Hepatocyte (in vitro differentiated cells): ENCODE data around the gene SLC20A1.

Source experiments
- EZH2 ChIP-seq: fragments of 200-600 bp; sonication (generic); IDR thresholded peaks from 2 replicates; pipeline ENCODE4 v1.6.1; 2016; ENCODE audit warnings: antibody characterized with exemption, mild to moderate bottlenecking, borderline replicate concordance
- TF ChIP-seq, protein P1 (sequence below): fragments of 200-600 bp; sonication (generic); IDR thresholded peaks from 2 replicates; pipeline ENCODE4 v1.5.1; 2016; ENCODE audit warnings: antibody characterized with exemption, mild to moderate bottlenecking; ENCODE audit not compliant: poor library complexity

- no peak for TF ChIP-seq EZH2
- TF ChIP-seq, protein P1, sequence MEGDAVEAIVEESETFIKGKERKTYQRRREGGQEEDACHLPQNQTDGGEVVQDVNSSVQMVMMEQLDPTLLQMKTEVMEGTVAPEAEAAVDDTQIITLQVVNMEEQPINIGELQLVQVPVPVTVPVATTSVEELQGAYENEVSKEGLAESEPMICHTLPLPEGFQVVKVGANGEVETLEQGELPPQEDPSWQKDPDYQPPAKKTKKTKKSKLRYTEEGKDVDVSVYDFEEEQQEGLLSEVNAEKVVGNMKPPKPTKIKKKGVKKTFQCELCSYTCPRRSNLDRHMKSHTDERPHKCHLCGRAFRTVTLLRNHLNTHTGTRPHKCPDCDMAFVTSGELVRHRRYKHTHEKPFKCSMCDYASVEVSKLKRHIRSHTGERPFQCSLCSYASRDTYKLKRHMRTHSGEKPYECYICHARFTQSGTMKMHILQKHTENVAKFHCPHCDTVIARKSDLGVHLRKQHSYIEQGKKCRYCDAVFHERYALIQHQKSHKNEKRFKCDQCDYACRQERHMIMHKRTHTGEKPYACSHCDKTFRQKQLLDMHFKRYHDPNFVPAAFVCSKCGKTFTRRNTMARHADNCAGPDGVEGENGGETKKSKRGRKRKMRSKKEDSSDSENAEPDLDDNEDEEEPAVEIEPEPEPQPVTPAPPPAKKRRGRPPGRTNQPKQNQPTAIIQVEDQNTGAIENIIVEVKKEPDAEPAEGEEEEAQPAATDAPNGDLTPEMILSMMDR, result no peak
These were observed 40.8 kb upstream of the SLC20A1 start for GRCh38 chr2:112604952-112605351.
